Measurements from ENCODE around the gene CLEC16A.

CLEC16A gene

GRCh38 chr16:11128211-11129141 is 184.1 kb downstream of the CLEC16A start:
- no peak for DNase-seq

- DNase-seq, result no peak
Observed at GRCh38 chr16:11129378-11129781, 185.0 kb downstream of the CLEC16A start.

GRCh38 chr16:11130978-11131665 is 186.8 kb downstream of the CLEC16A start:
- DNase-seq, result no peak

- DNase-seq, result no peak
Observed at GRCh38 chr16:11131706-11132105, 187.3 kb downstream of the CLEC16A start.

GRCh38 chr16:11133344-11133943 is 189.1 kb downstream of the CLEC16A start:
- DNase-seq, result no peak

GRCh38 chr16:11134722-11135463 is 190.5 kb downstream of the CLEC16A start:
- DNase-seq, result no peak

GRCh38 chr16:11135464-11135973 is 191.2 kb downstream of the CLEC16A start:
- no peak for DNase-seq

GRCh38 chr16:11136600-11136999 is 192.2 kb downstream of the CLEC16A start:
- DNase-seq, result no peak

GRCh38 chr16:11138022-11138768 is 193.8 kb downstream of the CLEC16A start:
- no peak for DNase-seq

- no peak for DNase-seq
Observed at GRCh38 chr16:11138769-11139325, 194.5 kb downstream of the CLEC16A start.

GRCh38 chr16:11139326-11140097 is 195.1 kb downstream of the CLEC16A start:
- DNase-seq, result no peak

GRCh38 chr16:11140098-11140375 is 195.7 kb downstream of the CLEC16A start:
- no peak for DNase-seq

GRCh38 chr16:11140466-11140865 is 196.1 kb downstream of the CLEC16A start:
- DNase-seq, result no peak

- no peak for DNase-seq
Observed at GRCh38 chr16:11140867-11141266, 196.5 kb downstream of the CLEC16A start.

GRCh38 chr16:11141409-11142260 is 197.3 kb downstream of the CLEC16A start:
- no peak for DNase-seq

- no peak for DNase-seq
Observed at GRCh38 chr16:11142261-11142630, 197.9 kb downstream of the CLEC16A start.

GRCh38 chr16:11142951-11143350 is 198.6 kb downstream of the CLEC16A start:
- no peak for DNase-seq

- DNase-seq, result no peak
Observed at GRCh38 chr16:11143372-11144035, 199.1 kb downstream of the CLEC16A start.

- no peak for DNase-seq
Observed at GRCh38 chr16:11144122-11144521, 199.8 kb downstream of the CLEC16A start.

Measured in NCI-H748 treated with DMSO at 0.1 percent for 48 hours (cell line).